Astrocyte (in vitro differentiated cells and primary cell): Measurements from ENCODE around the gene MAML2. TPM values are rescaled to one million over a fixed set of nuclear protein-coding genes. Genes with fewer than 3 reads are reported as not detected.

ENCODE experiments used
- DNase-seq: peaks from one replicate; pipeline ENCODE4 v3.0.0-alpha.2; 2010; ENCODE audit warnings: low read depth
- FAIRE-seq: peaks from 2 replicates; lab custom pipeline; 2011; peaks lifted over from hg19 to GRCh38; lab: Jason Lieb, UNC
- H2AFZ ChIP-seq: 2 replicates; pipeline ENCODE4 v1.6.0; 2012; ENCODE audit warnings: low read depth, low read length, inconsistent platforms
- H3K27ac ChIP-seq: 2 replicates; pipeline ENCODE4 v1.5.1; 2011; ENCODE audit warnings: low read depth, low read length, inconsistent platforms
- H3K27me3 ChIP-seq: 2 replicates; pipeline ENCODE4 v1.6.0; 2011; ENCODE audit warnings: low read length, inconsistent platforms; ENCODE audit not compliant: insufficient read depth
- H3K36me3 ChIP-seq: 2 replicates; pipeline ENCODE4 v1.5.1; 2011; ENCODE audit warnings: low read length, inconsistent platforms; ENCODE audit not compliant: insufficient read depth
- H3K4me1 ChIP-seq: 2 replicates; pipeline ENCODE4 v1.5.1; 2011; ENCODE audit warnings: low read length, inconsistent platforms; ENCODE audit not compliant: insufficient read depth
- H3K4me2 ChIP-seq: 2 replicates; pipeline ENCODE4 v1.6.0; 2012; ENCODE audit warnings: low read length, inconsistent platforms
- H3K4me3 ChIP-seq: 2 replicates; pipeline ENCODE4 v1.5.1; 2011; ENCODE audit warnings: low read depth, mild to moderate bottlenecking, low read length, inconsistent platforms; ENCODE audit not compliant: insufficient read depth
- H3K79me2 ChIP-seq: 2 replicates; pipeline ENCODE4 v1.6.0; 2012; ENCODE audit warnings: mild to moderate bottlenecking, low read length, inconsistent platforms; ENCODE audit not compliant: insufficient read depth
- H3K9ac ChIP-seq: 2 replicates; pipeline ENCODE4 v1.6.0; 2012; ENCODE audit warnings: mild to moderate bottlenecking, low read length, inconsistent platforms
- H3K9me3 ChIP-seq: 2 replicates; pipeline ENCODE4 v1.5.1; 2012; ENCODE audit warnings: low read depth, mild to moderate bottlenecking, low read length, inconsistent platforms; ENCODE audit not compliant: insufficient read depth
- H4K20me1 ChIP-seq: 2 replicates; pipeline ENCODE4 v1.6.0; 2012; ENCODE audit warnings: low read length, inconsistent platforms; ENCODE audit not compliant: insufficient read depth
- H3K27ac Mint-ChIP-seq: one replicate; pipeline ENCODE4 v1.8.0; 2021; ENCODE audit warnings: mild to moderate bottlenecking, mixed read lengths; ENCODE audit not compliant: unreplicated experiment
- H3K27me3 Mint-ChIP-seq: one replicate; pipeline ENCODE4 v1.8.0; 2021; ENCODE audit warnings: low read depth, mixed read lengths; ENCODE audit not compliant: unreplicated experiment
- H3K36me3 Mint-ChIP-seq: one replicate; pipeline ENCODE4 v1.8.0; 2021; ENCODE audit warnings: low read depth, mixed read lengths; ENCODE audit not compliant: unreplicated experiment
- H3K4me1 Mint-ChIP-seq: one replicate; pipeline ENCODE4 v1.8.0; 2021; ENCODE audit warnings: low read depth, mixed read lengths; ENCODE audit not compliant: unreplicated experiment
- H3K4me3 Mint-ChIP-seq: one replicate; pipeline ENCODE4 v1.8.0; 2021; ENCODE audit warnings: mild to moderate bottlenecking, moderate library complexity, mixed read lengths; ENCODE audit not compliant: unreplicated experiment
- H3K9me3 Mint-ChIP-seq: one replicate; pipeline ENCODE4 v1.8.0; 2021; ENCODE audit warnings: mild to moderate bottlenecking, mixed read lengths; ENCODE audit not compliant: unreplicated experiment
- EZH2 ChIP-seq: IDR thresholded peaks from 2 replicates; pipeline ENCODE4 v1.6.1; 2012; ENCODE audit warnings: mild to moderate bottlenecking, low read length, inconsistent platforms; ENCODE audit not compliant: insufficient read depth
- total RNA-seq: library from RNA; stranded (reverse); gene quantifications from 2 replicates; pipeline ENCODE4 v1.2.1, GENCODE V29; 2021
- TF ChIP-seq, protein P1 (sequence below): IDR thresholded peaks from 2 replicates; pipeline ENCODE4 v1.5.1; 2011; ENCODE audit warnings: low read depth, mild to moderate bottlenecking, inconsistent platforms, low read length, moderate library complexity; ENCODE audit not compliant: insufficient read depth

The MAML2 gene
- total RNA-seq, 1 donor from 2014 or later: 27.4 TPM

DNA sequence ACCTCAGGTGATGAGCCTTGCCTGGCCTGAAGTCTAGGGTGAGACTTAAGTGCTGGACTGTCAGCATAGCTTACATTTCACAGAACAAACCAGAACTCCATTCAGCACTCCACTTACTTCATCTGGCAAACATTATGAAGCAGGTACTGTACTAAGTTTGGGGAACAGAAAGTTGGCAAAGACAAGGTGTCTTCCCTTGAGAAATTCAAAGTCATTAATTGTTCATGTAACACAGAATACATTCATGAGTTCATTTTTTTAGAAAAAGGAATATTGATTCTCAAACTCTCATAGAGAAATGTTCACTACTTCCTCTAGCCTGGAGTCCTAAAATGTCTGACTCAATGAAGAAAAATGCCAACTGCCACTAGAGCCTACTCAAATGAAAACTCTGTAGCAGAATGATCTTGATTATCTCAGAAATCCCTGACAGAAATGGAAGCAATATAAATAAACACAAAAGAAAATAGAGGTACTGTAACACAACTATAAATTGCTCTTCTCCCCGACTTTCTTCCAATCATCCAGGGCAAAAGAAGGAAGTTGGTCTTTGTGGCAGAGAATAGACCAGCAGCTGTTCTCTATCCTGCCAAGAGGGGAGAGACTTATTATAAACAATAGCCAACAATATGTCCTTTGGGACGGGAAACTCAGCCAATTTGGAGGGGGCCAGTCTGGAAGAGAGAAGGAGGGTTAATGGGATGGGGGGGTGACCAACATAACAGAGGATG, 289.9 kb downstream of the MAML2 start:
- Mint-ChIP-seq H3K36me3 (peaks cover 9% of the 10 kb centered on the region), H3K4me3 (no peak overlapping the region), H3K27me3 (no peaks in the 10 kb centered on the region), H3K4me1 (peaks cover 68% of the 10 kb centered on the region), H3K27ac (peak overlapping the region; percentile 77), H3K9me3 (no peaks in the 10 kb centered on the region)
- Histone ChIP-seq H3K36me3 (no peaks in the 10 kb centered on the region), H3K9me3 (no peaks in the 10 kb centered on the region), H3K27ac (peak overlapping the region; percentile 7), H3K79me2 (peaks cover 8% of the 10 kb centered on the region), H3K9ac (no peak overlapping the region), H3K4me2 (peak overlapping the region; percentile 40), H2AFZ (no peak overlapping the region), H3K4me1 (peaks cover 45% of the 10 kb centered on the region), H4K20me1 (no peaks in the 10 kb centered on the region), H3K4me3 (no peak overlapping the region), H3K27me3 (no peaks in the 10 kb centered on the region)
- DNase-seq (peak; percentile 50), FAIRE-seq (no peak)
- TF ChIP-seq, protein P1, sequence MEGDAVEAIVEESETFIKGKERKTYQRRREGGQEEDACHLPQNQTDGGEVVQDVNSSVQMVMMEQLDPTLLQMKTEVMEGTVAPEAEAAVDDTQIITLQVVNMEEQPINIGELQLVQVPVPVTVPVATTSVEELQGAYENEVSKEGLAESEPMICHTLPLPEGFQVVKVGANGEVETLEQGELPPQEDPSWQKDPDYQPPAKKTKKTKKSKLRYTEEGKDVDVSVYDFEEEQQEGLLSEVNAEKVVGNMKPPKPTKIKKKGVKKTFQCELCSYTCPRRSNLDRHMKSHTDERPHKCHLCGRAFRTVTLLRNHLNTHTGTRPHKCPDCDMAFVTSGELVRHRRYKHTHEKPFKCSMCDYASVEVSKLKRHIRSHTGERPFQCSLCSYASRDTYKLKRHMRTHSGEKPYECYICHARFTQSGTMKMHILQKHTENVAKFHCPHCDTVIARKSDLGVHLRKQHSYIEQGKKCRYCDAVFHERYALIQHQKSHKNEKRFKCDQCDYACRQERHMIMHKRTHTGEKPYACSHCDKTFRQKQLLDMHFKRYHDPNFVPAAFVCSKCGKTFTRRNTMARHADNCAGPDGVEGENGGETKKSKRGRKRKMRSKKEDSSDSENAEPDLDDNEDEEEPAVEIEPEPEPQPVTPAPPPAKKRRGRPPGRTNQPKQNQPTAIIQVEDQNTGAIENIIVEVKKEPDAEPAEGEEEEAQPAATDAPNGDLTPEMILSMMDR: no peak
- no peak for TF ChIP-seq EZH2

DNA sequence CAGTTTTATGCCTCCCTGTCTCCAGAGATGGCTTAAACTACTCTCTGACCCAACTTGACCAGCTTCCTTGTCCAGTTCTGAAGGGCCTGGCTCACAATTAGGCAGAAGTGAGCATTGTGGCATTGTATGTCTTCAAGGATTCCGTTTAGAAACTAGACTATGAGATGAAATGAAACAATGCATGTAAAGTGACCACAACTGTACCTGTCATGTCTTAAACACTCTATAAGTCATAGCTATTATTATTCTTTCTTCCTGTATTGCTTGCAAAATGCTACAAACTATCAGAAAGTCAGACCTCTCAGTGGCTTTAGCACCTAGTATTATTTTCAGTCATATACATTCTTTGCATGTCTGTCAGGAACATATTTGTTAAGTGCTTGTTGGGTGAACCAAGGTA, 291.2 kb downstream of the MAML2 start:
- H3K9me3 Mint-ChIP-seq: no peaks in the 10 kb centered on the region
- Histone ChIP-seq H3K9me3 (no peaks in the 10 kb centered on the region), H3K9ac (no peak overlapping the region), H3K36me3 (no peaks in the 10 kb centered on the region), H4K20me1 (no peaks in the 10 kb centered on the region), H3K27me3 (no peaks in the 10 kb centered on the region), H3K27ac (no peak overlapping the region), H3K4me2 (no peak overlapping the region), H3K79me2 (peaks cover 7% of the 10 kb centered on the region), H2AFZ (no peak overlapping the region), H3K4me3 (no peak overlapping the region), H3K4me1 (peaks cover 45% of the 10 kb centered on the region)
- no peak for TF ChIP-seq EZH2
- TF ChIP-seq, protein P1: no peak
- H3K27ac Mint-ChIP-seq: no peak overlapping the region
- H3K27me3 Mint-ChIP-seq: no peaks in the 10 kb centered on the region
- peaks cover 4% of the 10 kb centered on the region for H3K36me3 Mint-ChIP-seq
- no peak overlapping the region for H3K4me3 Mint-ChIP-seq
- DNase-seq (no peak), FAIRE-seq (no peak)
- peaks cover 65% of the 10 kb centered on the region for H3K4me1 Mint-ChIP-seq
